Activated naive CD8-positive, alpha-beta T cell (primary cell): Measurements from ENCODE around the gene MLLT11.

Experiments
- H3K27ac Mint-ChIP-seq: one replicate; pipeline ENCODE4 v1.8.0; 2021; ENCODE audit warnings: mixed read lengths
- H3K27me3 Mint-ChIP-seq: one replicate; pipeline ENCODE4 v1.8.0; 2021; ENCODE audit warnings: mixed read lengths
- H3K36me3 Mint-ChIP-seq: one replicate; pipeline ENCODE4 v1.8.0; 2021; ENCODE audit warnings: mixed read lengths
- H3K4me1 Mint-ChIP-seq: one replicate; pipeline ENCODE4 v1.8.0; 2021; ENCODE audit warnings: low read depth, mixed read lengths
- H3K4me3 Mint-ChIP-seq: one replicate; pipeline ENCODE4 v1.8.0; 2021; ENCODE audit warnings: mild to moderate bottlenecking, mixed read lengths
- H3K9me3 Mint-ChIP-seq: one replicate; pipeline ENCODE4 v1.8.0; 2021; ENCODE audit warnings: low read depth, mixed read lengths

The MLLT11 gene

GRCh38 chr1:151060007-151060656 is at the start of gene MLLT11:
Gene MLLT11, plus strand, starts transcription at chr1:151060397. Its CDS starts 6,828 bp downstream, at chr1:151067225.
- no peaks in the 10 kb centered on the region for H3K9me3 Mint-ChIP-seq
- peak within 1 kb of the TSS; percentile 98 for H3K4me3 Mint-ChIP-seq
- H3K27ac Mint-ChIP-seq = peak within 1 kb of the TSS; percentile 96
- peaks cover 19% of the 10 kb centered on the region for H3K36me3 Mint-ChIP-seq
- H3K4me1 Mint-ChIP-seq = peaks cover 52% of the 10 kb centered on the region
- H3K27me3 Mint-ChIP-seq = no peaks in the 10 kb centered on the region

GRCh38 chr1:151011154-151011850 is 48.9 kb upstream of the MLLT11 start:
- Mint-ChIP-seq H3K27ac (peak overlapping the region; percentile 85), H3K9me3 (no peaks in the 10 kb centered on the region), H3K4me3 (peak overlapping the region; percentile 56), H3K36me3 (peaks cover 2% of the 10 kb centered on the region), H3K27me3 (no peaks in the 10 kb centered on the region), H3K4me1 (peaks cover 60% of the 10 kb centered on the region)

- H3K9me3 Mint-ChIP-seq = no peaks in the 10 kb centered on the region
- peaks cover 2% of the 10 kb centered on the region for H3K36me3 Mint-ChIP-seq
- H3K27me3 Mint-ChIP-seq = no peaks in the 10 kb centered on the region
- H3K4me3 Mint-ChIP-seq = peak overlapping the region; percentile 51
- no peak overlapping the region for H3K27ac Mint-ChIP-seq
- H3K4me1 Mint-ChIP-seq = peaks cover 44% of the 10 kb centered on the region
Observed at GRCh38 chr1:151012684-151013471, 47.3 kb upstream of the MLLT11 start.

- H3K9me3 Mint-ChIP-seq = no peaks in the 10 kb centered on the region
- peaks cover 5% of the 10 kb centered on the region for H3K36me3 Mint-ChIP-seq
- no peak overlapping the region for H3K27ac Mint-ChIP-seq
- H3K4me1 Mint-ChIP-seq = peaks cover 40% of the 10 kb centered on the region
- H3K27me3 Mint-ChIP-seq = no peaks in the 10 kb centered on the region
- no peak overlapping the region for H3K4me3 Mint-ChIP-seq
Observed at GRCh38 chr1:151013518-151013917, 46.7 kb upstream of the MLLT11 start.

- peak overlapping the region; percentile 35 for H3K4me3 Mint-ChIP-seq
- peaks cover 8% of the 10 kb centered on the region for H3K4me1 Mint-ChIP-seq
- H3K9me3 Mint-ChIP-seq = no peaks in the 10 kb centered on the region
- H3K27me3 Mint-ChIP-seq = no peaks in the 10 kb centered on the region
- H3K27ac Mint-ChIP-seq = peak overlapping the region; percentile 41
- H3K36me3 Mint-ChIP-seq = peaks cover 6% of the 10 kb centered on the region
Observed at GRCh38 chr1:151024540-151025146, 35.6 kb upstream of the MLLT11 start.

GRCh38 chr1:151026460-151026859 is 33.7 kb upstream of the MLLT11 start:
- H3K4me3 Mint-ChIP-seq = no peak overlapping the region
- no peak overlapping the region for H3K27ac Mint-ChIP-seq
- no peaks in the 10 kb centered on the region for H3K27me3 Mint-ChIP-seq
- no peaks in the 10 kb centered on the region for H3K9me3 Mint-ChIP-seq
- peaks cover 8% of the 10 kb centered on the region for H3K4me1 Mint-ChIP-seq
- peaks cover 6% of the 10 kb centered on the region for H3K36me3 Mint-ChIP-seq

GRCh38 chr1:151032164-151032563 is 28.0 kb upstream of the MLLT11 start:
- Mint-ChIP-seq H3K27me3 (no peaks in the 10 kb centered on the region), H3K9me3 (no peaks in the 10 kb centered on the region), H3K4me3 (no peak overlapping the region), H3K27ac (no peak overlapping the region), H3K4me1 (peaks cover 12% of the 10 kb centered on the region), H3K36me3 (peaks cover 4% of the 10 kb centered on the region)

- Mint-ChIP-seq H3K4me1 (peaks cover 12% of the 10 kb centered on the region), H3K27ac (no peak overlapping the region)
Observed at GRCh38 chr1:151035167-151035566, 25.0 kb upstream of the MLLT11 start.

GRCh38 chr1:151036356-151036755 is 23.8 kb upstream of the MLLT11 start, which contains the start of gene BNIPL:
Gene BNIPL, plus strand, starts transcription at chr1:151036586. Its CDS starts 140 bp downstream, at chr1:151036726.
- Mint-ChIP-seq H3K36me3 (peaks cover 2% of the 10 kb centered on the region), H3K27me3 (no peaks in the 10 kb centered on the region), H3K9me3 (no peaks in the 10 kb centered on the region), H3K4me3 (no peak within 1 kb of the TSS), H3K4me1 (peaks cover 12% of the 10 kb centered on the region), H3K27ac (no peak within 1 kb of the TSS)

More at GRCh38 chr1:151035167-151035566, 25.0 kb upstream of the MLLT11 start:
- H3K9me3 Mint-ChIP-seq = no peaks in the 10 kb centered on the region
- no peak overlapping the region for H3K4me3 Mint-ChIP-seq
- H3K36me3 Mint-ChIP-seq = no peaks in the 10 kb centered on the region
- H3K27me3 Mint-ChIP-seq = no peaks in the 10 kb centered on the region

- no peak overlapping the region for H3K27ac Mint-ChIP-seq
- H3K4me1 Mint-ChIP-seq = peaks cover 12% of the 10 kb centered on the region
- H3K9me3 Mint-ChIP-seq = no peaks in the 10 kb centered on the region
- H3K27me3 Mint-ChIP-seq = no peaks in the 10 kb centered on the region
- no peak overlapping the region for H3K4me3 Mint-ChIP-seq
- peaks cover 2% of the 10 kb centered on the region for H3K36me3 Mint-ChIP-seq
Observed at GRCh38 chr1:151037032-151037431, 23.2 kb upstream of the MLLT11 start.

GRCh38 chr1:151039521-151039920 is 20.7 kb upstream of the MLLT11 start:
- H3K9me3 Mint-ChIP-seq = no peaks in the 10 kb centered on the region
- H3K4me1 Mint-ChIP-seq = peaks cover 19% of the 10 kb centered on the region
- H3K27ac Mint-ChIP-seq = no peak overlapping the region
- no peak overlapping the region for H3K4me3 Mint-ChIP-seq
- no peaks in the 10 kb centered on the region for H3K27me3 Mint-ChIP-seq
- peaks cover 5% of the 10 kb centered on the region for H3K36me3 Mint-ChIP-seq

- H3K27ac Mint-ChIP-seq = no peak overlapping the region
- H3K4me1 Mint-ChIP-seq = peaks cover 29% of the 10 kb centered on the region
- H3K36me3 Mint-ChIP-seq = peaks cover 5% of the 10 kb centered on the region
- no peaks in the 10 kb centered on the region for H3K27me3 Mint-ChIP-seq
- no peaks in the 10 kb centered on the region for H3K9me3 Mint-ChIP-seq
- no peak overlapping the region for H3K4me3 Mint-ChIP-seq
Observed at GRCh38 chr1:151043163-151043562, 17.0 kb upstream of the MLLT11 start.

- Mint-ChIP-seq H3K27ac (peak within 1 kb of the TSS; percentile 86), H3K4me3 (peak within 1 kb of the TSS; percentile 93), H3K4me1 (peaks cover 66% of the 10 kb centered on the region), H3K27me3 (no peaks in the 10 kb centered on the region), H3K36me3 (peaks cover 7% of the 10 kb centered on the region), H3K9me3 (no peaks in the 10 kb centered on the region)
Observed at GRCh38 chr1:151047591-151047924, 12.6 kb upstream of the MLLT11 start, which contains the start of gene C1orf56. Gene C1orf56, plus strand, starts transcription at chr1:151047751. Its CDS starts 97 bp downstream, at chr1:151047848.

GRCh38 chr1:151047925-151048644 is 12.1 kb upstream of the MLLT11 start:
- H3K4me3 Mint-ChIP-seq = peak overlapping the region; percentile 93
- no peaks in the 10 kb centered on the region for H3K9me3 Mint-ChIP-seq
- peak overlapping the region; percentile 85 for H3K27ac Mint-ChIP-seq
- peaks cover 68% of the 10 kb centered on the region for H3K4me1 Mint-ChIP-seq
- H3K27me3 Mint-ChIP-seq = no peaks in the 10 kb centered on the region
- H3K36me3 Mint-ChIP-seq = peaks cover 4% of the 10 kb centered on the region
